Measurements from ENCODE around the gene JUN. TPM values are rescaled to one million over a fixed set of nuclear protein-coding genes. Genes with fewer than 3 reads are reported as not detected.
A peak's percentile ranks its signal among the peaks of the same experiment; 100 is the strongest.

The JUN gene
- total RNA-seq, result 100 to 1,000 TPM; 142 to 400 (median 236) TPM

DNA sequence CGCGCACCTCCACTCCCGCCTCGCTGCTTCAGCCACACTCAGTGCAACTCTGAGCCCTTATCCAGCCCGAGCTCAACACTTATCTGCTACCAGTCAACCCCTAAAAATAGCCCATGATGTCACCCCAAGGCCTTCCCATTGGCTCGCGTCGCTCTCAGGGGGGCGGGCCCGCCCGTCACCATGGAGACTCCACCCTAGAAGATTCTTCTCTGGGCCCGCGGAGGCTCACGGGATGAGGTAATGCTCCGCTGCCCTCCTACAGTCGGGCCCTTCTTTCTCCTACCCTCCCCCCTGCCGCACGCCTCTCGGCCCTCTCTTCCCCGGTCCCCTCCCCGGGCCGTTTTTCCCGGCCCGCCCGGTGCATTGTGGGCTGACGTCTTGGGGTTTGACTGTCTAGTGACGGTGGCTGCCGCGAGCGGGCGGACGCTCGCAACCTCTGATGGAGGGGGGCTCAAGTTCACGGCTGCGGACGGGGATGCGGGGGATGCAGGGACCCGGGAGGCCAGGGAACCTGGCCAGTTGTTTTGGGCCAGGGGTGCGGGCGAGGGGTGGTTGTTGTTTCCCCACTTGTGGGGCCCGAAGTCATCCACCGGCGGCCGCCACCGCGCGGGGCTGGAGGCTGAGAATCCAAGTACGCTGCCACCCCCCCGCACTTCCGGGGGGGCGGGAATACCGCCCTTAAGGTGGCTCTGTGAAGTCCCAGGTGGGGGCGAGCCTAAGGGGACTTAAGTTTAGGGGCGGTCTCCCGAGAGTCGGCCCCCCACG lies at the start of gene JUN:
Gene JUN, minus strand, starts transcription at position 55 of the 765 bp plus-strand sequence. CDS start 977 bp downstream, outside the sequence.
- H3K27ac ChIP-seq, result peak within 1 kb of the TSS; percentile 97 to 99 (median 99)
- ATAC-seq (ENCODE audit: low FRiP score in 2 of 2), result peak; percentile 88 to 96
- TF ChIP-seq EP300 (IDR thresholded peaks at IDR 0.05) (peak in 2 of 4 donors; percentile 54 to 94), POLR2AphosphoS5 (IDR thresholded peaks at IDR 0.05) (peak; percentile 99 to 100), POLR2A (IDR thresholded peaks at IDR 0.05) (peak; percentile 64 to 100 (median 92))
- TF ChIP-seq, protein P1, sequence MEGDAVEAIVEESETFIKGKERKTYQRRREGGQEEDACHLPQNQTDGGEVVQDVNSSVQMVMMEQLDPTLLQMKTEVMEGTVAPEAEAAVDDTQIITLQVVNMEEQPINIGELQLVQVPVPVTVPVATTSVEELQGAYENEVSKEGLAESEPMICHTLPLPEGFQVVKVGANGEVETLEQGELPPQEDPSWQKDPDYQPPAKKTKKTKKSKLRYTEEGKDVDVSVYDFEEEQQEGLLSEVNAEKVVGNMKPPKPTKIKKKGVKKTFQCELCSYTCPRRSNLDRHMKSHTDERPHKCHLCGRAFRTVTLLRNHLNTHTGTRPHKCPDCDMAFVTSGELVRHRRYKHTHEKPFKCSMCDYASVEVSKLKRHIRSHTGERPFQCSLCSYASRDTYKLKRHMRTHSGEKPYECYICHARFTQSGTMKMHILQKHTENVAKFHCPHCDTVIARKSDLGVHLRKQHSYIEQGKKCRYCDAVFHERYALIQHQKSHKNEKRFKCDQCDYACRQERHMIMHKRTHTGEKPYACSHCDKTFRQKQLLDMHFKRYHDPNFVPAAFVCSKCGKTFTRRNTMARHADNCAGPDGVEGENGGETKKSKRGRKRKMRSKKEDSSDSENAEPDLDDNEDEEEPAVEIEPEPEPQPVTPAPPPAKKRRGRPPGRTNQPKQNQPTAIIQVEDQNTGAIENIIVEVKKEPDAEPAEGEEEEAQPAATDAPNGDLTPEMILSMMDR (IDR thresholded peaks at IDR 0.05), result peak in 2 of 6 experiments; percentile 11 to 29

DNA sequence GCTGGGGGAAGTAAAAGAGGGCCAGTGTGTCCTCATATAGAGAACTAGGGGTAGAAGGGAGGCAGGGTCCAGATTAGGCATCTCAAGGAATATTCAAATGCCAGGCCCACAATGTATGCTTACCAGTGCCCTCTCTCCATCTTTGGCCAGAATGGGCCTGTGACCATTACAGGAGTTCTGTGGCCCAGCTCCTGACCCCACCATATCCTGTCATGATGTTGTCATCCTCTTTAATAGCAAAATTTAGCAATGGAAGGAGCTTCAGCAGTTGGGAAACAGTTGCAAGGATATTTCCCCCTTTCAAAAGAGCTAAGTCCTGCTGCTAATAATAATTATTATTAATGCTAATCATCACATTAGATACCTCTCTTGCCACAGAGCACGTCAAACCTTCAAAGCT lies 49.3 kb upstream of the JUN start:
- Histone ChIP-seq H3K27ac (no peak overlapping the region), H3K27me3 (no peaks in the 10 kb centered on the region), H3K36me3 (no peaks in the 10 kb centered on the region), H3K4me1 (peaks cover 0 to 14% (median 5%) of the 10 kb centered on the region in 4 donors), H3K9me3 (peaks cover 0 to 1% (median 0%) of the 10 kb centered on the region in 4 donors), H3K4me3 (no peak overlapping the region)
- 100% methylated on average over 1 of the region's 1 CpG for WGBS, 2 donors
- DNase-seq, result no peak
- no peak for ATAC-seq (ENCODE audit: low FRiP score in 2 of 2)
- TF ChIP-seq EP300 (IDR thresholded peaks at IDR 0.05) (no peak), POLR2AphosphoS5 (IDR thresholded peaks at IDR 0.05) (no peak), POLR2A (IDR thresholded peaks at IDR 0.05) (no peak)
- TF ChIP-seq, protein P1 (IDR thresholded peaks at IDR 0.05), result no peak

More for the DNA sequence above, at the start of gene JUN:
- DNase-seq, result peak; percentile 99 to 100
- Histone ChIP-seq H3K4me1 (peaks cover 10 to 23% (median 15%) of the 10 kb centered on the region in 4 donors), H3K4me3 (peak within 1 kb of the TSS; percentile 73 to 87 (median 84)), H3K27me3 (no peaks in the 10 kb centered on the region), H3K36me3 (peaks cover 0 to 19% (median 3%) of the 10 kb centered on the region in 4 donors), H3K9me3 (no peaks in the 10 kb centered on the region)
- 0 to 1% methylated on average over 24 to 55 of the region's 57 CpGs for WGBS, 2 donors

DNA sequence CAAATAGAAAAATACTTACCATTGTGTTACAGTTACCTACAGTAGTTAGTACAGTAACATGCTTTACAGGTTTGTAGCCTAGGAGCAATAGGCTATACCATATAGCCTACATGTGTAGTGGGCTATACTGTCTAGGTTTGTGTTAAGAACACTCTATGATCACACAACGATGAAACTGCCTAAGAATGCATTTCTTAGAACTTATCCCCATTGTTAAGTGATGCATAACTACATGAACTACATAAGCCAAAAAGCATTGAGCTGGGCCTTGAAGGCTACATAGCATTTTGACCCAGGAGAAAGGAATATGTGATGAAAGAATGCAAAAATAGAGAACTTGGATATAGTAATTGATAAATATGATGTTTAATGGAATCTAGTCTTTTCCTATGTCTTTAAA lies 46.4 kb upstream of the JUN start:
- TF ChIP-seq EP300 (IDR thresholded peaks at IDR 0.05) (no peak), POLR2A (IDR thresholded peaks at IDR 0.05) (no peak), POLR2AphosphoS5 (IDR thresholded peaks at IDR 0.05) (no peak)
- TF ChIP-seq, protein P1 (IDR thresholded peaks at IDR 0.05), result no peak
- no peak for DNase-seq
- Histone ChIP-seq H3K4me1 (peaks cover 0 to 3% (median 1%) of the 10 kb centered on the region in 4 donors), H3K36me3 (no peaks in the 10 kb centered on the region), H3K27ac (no peak overlapping the region), H3K4me3 (no peak overlapping the region), H3K27me3 (no peaks in the 10 kb centered on the region), H3K9me3 (peaks cover 0 to 15% (median 8%) of the 10 kb centered on the region in 4 donors)
- ATAC-seq (ENCODE audit: low FRiP score in 2 of 2), result no peak
- WGBS, 2 donors, result 85 to 90% methylated on average over 1 of the region's 1 CpG

DNA sequence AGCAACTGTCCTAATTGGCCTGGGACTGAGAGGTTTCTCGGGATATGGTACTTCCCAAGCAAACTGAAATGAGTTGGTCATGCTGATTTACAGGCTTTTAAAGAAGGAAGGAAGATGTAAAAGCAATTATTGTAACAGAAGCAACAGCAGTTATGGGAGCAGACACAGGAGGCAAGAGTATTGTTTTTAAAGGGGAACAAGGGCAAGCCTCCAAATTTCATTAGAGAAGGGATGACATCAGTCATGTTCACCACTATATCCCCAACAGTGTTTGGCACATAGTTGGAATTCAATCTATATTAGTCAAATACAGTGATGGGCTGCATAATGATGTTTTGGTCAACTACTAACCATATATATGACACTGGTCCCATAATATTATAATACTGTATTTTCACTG lies 46.0 kb upstream of the JUN start:
- Histone ChIP-seq H3K4me1 (peaks cover 4 to 7% (median 6%) of the 10 kb centered on the region in 4 donors), H3K4me3 (no peak overlapping the region), H3K27ac (no peak overlapping the region), H3K9me3 (peaks cover 0 to 15% (median 8%) of the 10 kb centered on the region in 4 donors), H3K36me3 (no peaks in the 10 kb centered on the region), H3K27me3 (no peaks in the 10 kb centered on the region)
- WGBS, 2 donors, result 74 to 89% methylated on average over 1 of the region's 1 CpG
- no peak for DNase-seq
- TF ChIP-seq POLR2AphosphoS5 (IDR thresholded peaks at IDR 0.05), result no peak
- no peak for TF ChIP-seq EP300 (IDR thresholded peaks at IDR 0.05)
- TF ChIP-seq POLR2A (IDR thresholded peaks at IDR 0.05), result no peak
- no peak for ATAC-seq (ENCODE audit: low FRiP score in 2 of 2)

DNA sequence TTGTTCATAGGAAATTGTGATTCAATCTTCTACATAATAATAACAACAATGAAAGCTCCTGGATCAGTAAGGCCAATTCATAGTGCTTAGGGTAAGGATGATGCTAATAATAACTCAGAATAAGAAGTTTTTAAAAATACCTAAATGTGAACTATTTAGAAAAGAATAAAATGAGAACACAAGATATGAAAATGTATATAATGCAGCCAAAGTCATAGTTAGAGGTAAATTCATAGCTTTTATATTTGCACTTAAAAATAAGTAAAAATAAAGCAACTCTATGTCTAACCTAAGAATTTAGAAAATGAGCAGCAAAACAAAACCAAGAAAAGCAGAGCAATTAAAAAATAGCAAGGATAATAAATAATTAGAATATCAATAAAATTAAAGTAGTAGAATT lies 43.5 kb upstream of the JUN start:
- no peak overlapping the region for H3K4me3 ChIP-seq
- DNase-seq (no peak), ATAC-seq (ENCODE audit: low FRiP score in 2 of 2) (no peak)
- no peaks in the 10 kb centered on the region for H3K36me3 ChIP-seq
- H3K27me3 ChIP-seq, result no peaks in the 10 kb centered on the region
- TF ChIP-seq, protein P1 (IDR thresholded peaks at IDR 0.05), result no peak
- no peak for TF ChIP-seq EP300 (IDR thresholded peaks at IDR 0.05)
- TF ChIP-seq POLR2A (IDR thresholded peaks at IDR 0.05), result no peak
- no peak for TF ChIP-seq POLR2AphosphoS5 (IDR thresholded peaks at IDR 0.05)
- H3K4me1 ChIP-seq, result peaks cover 8 to 14% (median 12%) of the 10 kb centered on the region in 4 donors
- no peak overlapping the region for H3K27ac ChIP-seq
- H3K9me3 ChIP-seq, result peaks cover 0 to 15% (median 8%) of the 10 kb centered on the region in 4 donors
